HG02571 (cell line): Measurements from ENCODE around the gene DNAH6.

Experiments
- ATAC-seq: cut with Tn5 transposase; IDR thresholded peaks from one replicate; pipeline ENCODE4 v1.9.1; 2021; ENCODE audit warnings: mild to moderate bottlenecking, moderate library complexity; ENCODE audit not compliant: unreplicated experiment

DNAH6 gene

DNA sequence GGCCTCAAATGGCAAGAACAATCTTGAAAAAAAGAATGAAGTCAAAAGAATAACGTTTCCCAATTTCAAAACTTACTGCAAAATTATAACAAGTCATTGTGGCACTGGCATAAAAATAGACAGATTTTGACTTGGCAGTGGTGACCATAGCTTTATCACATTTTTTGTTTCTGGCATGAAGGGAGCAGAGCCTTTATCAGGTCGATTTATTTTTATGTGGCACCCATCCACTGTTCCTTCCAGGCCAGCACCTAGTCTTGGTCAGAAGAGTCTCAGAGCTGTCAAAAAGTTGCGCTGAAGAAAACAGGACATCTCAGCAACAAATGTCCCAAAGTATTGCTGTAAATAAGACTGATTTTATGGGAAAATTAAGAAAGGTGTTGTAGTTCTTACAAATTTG is 272.2 kb downstream of the DNAH6 start:
- no peak for ATAC-seq

DNA sequence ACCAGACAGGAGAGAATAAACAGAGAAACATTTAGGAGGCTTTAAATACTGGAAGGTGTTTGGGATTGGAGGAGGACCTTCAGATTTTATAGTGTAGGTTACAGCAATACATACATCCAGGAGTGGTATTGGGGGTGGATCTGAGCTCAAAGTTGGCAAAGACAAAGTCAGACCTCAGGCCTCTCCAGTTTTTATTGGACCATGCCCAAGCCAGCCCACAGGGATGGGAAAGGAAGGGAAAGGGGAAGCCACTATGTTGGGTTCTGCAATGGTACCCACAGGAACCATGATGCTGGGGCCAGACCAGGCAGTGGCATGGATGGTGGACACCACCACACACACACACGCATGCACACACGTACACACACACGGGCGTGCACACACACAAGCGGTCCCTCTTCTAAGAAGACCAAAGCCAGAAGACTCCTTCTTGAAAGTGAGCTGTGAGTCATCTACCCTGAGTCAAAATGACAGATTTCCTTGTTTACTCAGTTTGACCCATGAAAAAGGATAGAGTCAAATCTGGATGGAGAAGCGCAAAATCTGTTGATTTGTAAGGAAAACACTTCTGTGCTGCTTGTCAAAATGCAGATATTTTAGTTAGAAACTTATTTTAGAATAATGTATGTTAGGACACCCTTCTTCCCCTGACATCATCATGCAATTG is 276.7 kb downstream of the DNAH6 start:
- no peak for ATAC-seq

DNA sequence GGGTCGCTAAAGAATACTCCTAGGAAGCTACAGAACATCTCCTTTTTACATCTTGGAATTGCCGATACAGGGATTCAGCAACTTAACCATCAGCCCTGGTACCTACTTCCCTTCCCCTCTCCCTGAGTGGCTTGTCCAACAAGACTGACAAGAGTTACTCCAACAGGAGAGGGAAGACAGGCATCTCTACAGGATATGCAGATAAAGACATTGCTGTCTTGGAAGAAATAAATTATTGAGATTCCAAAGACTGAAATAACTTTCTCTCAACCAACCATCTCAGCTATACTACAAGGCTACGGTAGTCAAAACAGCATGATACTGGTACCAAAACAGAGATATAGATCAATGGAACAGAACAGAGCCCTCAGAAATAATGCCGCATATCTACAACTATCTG is 277.3 kb downstream of the DNAH6 start:
- ATAC-seq: no peak

DNA sequence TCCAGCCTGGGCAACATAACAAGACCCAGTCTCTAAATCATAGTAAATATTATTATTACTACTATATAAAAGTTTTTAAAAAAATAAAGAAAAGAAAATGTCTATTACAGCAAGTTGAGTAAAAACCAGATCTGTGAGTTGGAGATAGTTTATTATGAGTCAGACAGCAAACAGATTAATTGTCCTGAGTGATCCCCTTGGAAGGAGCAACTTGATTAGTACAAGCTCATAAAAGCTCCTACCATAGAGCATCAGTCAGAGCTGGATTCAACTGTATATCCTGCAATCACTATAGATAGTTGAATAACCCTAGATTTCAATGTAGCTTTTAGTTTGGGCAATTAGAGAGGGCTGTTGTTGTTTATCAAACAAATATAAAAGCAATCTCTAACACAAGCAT is 280.5 kb downstream of the DNAH6 start:
- no peak for ATAC-seq

DNA sequence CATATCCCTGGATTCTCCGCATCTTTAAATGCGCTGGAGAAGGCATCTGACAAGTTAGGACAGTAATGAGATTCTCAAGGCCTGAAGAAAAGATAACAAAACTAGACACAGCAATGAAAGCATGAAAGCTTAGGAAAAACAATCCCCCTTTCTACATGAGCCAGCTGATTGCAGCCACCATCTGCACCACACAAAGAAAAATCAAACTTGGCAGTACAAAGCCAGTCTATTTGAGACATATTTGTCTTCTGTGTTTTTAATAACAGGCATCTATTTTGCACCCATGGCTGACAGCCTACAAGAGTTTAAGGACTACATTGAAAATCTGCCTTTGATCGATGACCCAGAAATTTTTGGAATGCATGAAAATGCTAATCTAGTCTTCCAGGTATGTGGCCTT is 281.0 kb downstream of the DNAH6 start:
- ATAC-seq: no peak

DNA sequence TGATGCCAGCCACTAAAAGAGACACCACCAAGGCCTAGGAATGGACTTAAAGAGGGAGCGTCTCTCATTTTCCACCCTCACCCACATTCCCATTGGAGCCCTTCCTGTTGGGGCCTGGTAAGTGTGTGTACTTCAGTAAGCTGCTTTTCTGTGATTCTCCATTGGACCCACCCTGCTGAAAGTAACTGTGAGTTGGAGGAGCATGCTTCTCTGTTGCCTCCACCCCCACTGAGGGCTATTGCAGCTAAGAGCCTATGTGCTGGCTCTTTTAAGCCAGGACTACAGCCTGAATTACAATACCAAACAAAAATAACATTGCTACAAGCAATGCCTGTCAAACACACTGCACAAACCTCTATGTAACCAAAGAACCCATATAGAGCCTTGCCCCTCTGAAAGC is 283.5 kb downstream of the DNAH6 start:
- no peak for ATAC-seq

DNA sequence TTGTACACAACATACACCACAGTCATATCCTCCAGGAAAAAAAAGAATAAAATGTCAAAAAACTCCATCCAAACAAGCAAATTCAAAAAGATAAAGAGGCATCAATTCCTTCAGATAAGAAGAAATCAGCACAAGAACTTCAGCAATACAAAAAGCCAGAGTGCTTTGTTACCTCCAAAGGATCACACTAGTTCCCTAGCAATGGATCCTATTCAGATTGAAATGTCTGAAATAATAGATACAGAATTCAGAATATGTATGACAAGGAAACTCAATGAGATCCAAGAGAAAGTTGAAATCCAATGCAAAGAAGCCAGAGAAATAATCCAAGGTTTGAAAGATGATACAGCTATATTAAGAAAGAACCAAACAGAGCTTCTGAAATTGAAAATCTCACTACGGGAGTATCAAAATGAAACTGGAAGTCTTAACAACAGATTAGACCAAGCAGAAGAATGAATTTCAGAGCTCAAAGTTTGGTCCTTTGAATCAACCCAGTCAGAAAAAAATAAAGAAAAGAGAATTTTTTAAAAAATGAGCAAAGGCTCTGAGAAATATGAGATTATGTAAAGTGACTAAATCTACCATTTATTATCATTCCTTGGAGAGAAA is 284.0 kb downstream of the DNAH6 start:
- ATAC-seq: peak; percentile 81

DNA sequence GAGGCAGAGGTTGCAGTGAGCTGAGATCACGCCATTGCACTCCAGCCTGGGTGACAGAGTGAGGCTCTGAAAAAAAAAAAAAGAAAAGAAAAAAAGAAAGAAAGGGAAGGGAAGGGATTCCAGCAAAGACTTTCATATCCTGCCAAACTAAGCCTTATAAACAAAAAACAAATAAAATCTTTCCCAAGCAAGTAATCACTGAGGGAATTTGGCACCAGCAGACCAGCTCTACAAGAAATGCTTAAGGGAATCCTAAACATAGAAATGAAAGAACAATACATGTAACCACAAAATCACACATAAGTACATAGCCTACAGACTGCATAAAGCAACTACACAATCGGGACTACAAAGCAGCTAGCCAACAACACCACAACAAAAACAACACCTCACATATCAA is 285.5 kb downstream of the DNAH6 start:
- no peak for ATAC-seq

DNA sequence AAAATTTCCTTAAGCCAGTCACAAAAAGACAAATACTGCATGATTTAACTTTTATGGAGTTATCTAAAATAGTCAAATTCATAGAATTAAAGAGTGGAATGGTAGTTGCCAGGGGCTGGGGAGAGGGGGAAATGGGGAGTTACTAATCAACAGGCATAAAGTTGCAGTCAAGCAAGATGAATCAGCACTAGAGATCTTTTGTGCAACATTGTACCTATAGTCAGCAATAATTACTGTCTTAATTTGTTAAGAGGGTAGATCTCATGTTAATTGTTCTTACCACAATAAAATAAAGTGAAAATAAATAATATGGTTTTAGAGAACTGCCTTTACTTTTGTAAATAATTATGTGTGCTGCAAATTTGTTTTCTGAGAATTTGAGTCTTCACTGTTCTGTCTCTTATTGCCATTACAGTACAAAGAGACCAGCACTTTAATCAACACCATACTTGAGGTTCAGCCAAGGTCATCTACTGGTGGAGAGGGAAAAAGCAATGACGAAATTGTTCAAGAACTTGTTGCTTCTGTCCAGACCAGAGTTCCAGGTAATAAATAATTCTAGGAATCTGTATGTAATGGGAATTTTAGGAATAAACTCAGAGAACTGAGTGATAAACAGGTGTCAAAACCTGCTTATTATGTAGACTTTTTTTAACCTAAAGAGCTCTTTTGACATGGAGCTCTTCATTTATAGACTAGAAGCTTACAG is 289.1 kb downstream of the DNAH6 start:
- ATAC-seq: no peak

DNA sequence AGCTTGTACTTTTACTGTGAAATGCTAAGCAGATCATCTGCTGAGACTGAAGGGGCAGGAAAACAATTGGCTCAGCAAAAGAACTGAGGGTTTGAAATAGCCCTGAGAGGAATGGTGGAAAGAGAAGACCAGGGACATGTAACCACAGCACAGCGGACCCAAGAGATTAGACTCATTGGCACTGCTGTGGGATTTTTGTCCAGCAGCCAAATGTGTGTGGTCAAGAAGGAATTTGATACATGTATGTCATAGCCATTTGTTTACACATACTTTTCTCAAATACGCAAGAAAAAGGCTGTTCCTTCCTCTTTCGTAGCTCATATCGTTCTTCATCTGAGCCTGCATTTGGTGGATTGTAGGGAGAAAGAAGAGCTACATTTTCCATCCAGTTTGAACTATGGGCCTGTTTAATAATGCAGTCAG is 290.8 kb downstream of the DNAH6 start:
- no peak for ATAC-seq

DNA sequence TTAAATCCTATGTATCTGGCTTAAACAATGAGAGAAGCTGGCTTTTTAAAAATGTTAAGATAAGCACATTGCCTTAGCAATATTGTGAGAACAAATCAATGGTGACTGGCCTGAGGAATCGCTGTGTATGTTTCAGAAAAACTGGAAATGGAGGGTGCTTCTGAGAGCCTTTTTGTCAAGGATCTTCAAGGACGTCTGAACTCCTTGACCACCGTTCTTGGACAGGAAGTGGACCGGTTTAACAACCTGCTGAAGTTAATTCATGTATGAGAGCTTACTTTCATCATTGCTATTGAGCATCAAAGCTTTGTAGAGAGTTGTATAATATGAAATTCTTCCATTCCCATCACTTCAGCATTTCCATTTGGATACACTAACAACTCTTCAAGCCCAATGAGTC is 292.0 kb downstream of the DNAH6 start:
- no peak for ATAC-seq

DNA sequence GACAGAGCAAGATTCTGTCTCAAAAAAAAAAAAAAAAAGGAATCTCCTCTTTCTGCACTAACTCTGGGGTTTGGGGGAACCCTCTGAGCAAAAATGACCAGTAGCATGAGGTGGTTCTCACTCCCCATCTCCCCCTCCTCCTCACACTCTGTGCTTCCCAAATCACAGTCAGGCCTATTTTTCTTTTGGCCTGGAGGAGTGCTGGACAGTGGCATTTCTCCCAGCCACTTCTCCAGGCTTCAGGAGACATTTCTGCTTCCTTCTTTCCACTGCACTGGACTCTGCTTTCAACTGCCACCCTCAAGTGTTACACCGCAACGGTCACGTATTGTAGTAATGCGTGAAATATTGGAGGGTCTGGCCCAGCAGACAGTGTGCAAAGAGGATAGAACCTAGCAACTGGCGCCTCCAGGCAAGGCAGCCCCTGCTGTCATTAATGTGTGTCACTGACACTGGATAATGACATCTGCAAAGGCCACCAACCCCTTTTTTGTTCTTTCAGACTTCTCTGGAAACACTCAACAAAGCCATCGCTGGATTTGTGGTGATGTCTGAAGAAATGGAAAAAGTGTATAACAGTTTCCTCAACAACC is 295.6 kb downstream of the DNAH6 start:
- ATAC-seq: no peak

DNA sequence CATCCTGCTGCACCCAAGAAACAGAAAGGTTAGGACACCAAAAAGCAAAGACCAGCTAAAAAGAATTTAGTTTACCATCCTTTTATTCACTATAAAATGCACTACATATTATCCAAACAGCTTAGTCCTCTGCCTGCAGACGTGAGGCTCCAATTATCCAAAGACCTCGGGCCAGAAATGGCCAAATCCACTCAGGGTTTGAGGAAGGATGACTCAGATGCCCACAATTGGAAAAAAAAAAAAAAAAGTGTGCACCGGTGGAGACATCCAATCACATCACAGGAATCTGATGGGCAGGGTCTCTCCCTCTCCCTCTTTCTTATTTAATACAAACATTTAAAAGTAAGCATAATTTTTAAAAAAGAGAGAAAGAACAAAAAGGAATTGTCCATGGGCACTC is 298.8 kb downstream of the DNAH6 start:
- no peak for ATAC-seq

DNA sequence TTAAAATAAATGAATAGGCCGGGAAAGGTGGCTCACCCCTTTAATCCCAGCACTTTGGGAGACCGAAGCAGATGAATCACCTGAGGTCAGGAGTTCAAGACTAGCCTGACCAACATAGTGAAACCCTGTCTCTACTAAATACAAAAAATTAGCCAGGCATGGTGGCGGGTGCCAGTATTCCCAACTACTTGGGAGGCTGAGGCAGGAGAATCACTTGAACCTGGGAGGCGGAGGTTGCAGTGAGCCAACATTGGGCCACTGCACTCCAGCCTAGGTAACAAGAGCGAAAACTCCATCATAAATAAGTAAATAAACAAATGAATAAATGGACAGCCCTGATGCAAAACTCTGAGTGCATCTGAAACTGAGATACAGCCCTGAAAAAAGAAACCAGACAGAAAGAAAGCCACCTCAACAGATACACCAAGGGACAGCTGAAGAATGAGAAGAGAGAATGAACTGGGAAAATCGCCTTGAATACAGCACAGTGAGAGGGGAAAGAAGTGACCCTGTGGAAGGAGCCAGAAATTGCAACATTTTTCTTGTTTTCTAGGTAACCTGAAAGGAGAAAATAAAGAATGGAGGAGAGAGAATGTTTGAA is 300.2 kb downstream of the DNAH6 start:
- ATAC-seq: peak; percentile 81

DNA sequence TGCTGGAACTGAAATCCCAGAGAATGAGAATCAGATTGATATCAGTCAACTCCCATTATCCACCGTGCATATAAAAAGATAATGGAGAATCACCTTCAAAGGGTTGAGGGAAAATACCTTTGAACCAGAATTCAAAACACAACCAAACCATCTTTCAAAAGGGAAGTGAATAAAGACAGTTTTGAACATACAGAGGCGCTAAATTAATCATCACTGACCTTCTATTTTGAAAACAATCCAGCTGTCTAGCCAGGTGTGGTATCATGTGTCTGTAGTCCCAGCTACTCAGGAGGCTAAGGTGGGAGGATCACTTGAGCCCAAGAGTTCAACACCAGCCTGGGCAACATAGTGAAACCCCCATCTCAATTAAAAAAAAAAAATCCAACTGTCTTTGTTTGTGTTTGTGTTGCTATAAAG is 300.9 kb downstream of the DNAH6 start:
- peak; percentile 86 for ATAC-seq

DNA sequence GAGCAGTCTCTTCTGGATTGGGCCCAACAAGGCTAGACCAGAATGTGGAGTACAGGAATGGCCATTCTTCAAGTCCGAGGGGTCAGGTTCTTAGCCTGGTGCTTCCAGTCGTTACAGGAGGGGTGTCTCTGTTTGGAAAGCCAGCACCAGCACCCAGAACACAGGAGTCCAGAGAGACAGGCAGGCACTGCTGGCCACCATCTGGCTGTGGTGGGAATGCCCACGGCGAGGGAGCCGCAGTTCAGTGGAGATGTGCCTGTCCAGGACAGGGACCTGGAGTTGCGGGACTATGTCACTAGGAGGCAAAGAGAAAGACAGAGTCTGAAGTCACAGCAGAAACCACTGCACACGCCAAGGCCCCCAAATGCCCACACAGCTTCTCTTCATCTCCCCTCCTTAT is 305.5 kb downstream of the DNAH6 start:
- no peak for ATAC-seq

DNA sequence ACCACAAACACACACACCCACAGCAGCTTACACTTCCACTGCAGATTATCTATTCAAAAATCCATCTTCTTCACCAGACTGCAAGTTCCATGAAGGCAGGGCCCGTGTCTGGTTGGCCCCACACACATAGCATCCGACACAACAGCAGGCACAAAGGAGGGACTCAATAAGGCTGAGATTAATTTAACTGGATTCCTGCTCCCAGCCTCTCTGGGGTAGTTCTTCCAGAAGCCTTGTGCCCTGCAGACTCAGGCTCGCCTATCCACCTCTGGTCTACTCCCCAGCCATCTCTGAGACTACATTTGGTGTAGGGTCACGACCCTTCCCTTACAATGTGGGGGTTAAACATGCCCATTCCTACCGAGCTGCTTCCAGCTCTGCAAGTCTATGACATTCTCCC is 306.9 kb downstream of the DNAH6 start:
- no peak for ATAC-seq

DNA sequence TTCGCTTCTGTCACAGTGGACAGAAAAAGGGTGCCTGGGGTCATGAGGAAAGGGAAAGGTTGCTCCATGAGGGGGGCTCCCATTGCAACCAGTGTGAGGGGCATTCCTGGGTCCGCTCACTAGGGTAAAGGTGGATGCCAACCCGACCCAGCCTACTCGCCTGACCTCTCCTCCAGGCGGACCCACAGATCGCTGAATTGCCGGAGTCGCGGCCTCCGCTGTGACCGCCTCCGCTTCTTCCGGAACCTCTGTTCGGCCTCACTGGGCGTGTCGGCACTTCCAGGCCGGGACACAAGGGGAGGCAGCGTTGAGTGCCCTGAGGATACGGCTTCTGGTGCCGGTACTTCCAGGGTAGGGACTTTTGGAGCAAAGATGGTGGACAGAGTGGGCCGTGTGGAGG is 307.5 kb downstream of the DNAH6 start:
- no peak for ATAC-seq

DNA sequence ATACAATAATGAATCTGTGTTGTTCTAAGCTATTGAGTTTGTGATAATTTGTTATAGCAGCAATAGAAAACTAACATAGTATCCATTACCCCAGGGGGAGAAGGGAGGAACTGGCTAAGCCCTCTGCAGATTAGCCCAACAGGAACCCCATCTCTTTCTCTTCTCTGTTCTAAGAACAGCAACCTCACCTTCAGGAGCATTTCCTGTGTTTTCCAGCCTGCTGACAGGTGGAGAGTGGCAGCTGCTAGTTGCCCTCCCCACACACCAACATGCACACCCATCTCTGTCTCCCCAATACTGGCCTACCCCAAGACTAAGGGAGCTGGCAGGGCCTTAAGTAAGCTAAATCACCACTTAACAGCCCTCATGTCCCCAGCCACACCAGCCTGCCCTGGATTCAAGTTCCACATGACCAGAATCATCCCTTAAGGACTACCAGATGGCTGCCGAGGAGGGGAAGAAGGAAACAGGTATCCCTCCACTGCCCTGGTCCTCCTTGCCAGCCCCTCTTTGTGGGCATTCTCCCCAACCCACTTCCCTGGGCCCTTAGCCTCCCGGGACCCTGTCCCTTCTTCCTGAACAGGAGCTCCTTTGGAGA is 311.8 kb downstream of the DNAH6 start:
- ATAC-seq: no peak

DNA sequence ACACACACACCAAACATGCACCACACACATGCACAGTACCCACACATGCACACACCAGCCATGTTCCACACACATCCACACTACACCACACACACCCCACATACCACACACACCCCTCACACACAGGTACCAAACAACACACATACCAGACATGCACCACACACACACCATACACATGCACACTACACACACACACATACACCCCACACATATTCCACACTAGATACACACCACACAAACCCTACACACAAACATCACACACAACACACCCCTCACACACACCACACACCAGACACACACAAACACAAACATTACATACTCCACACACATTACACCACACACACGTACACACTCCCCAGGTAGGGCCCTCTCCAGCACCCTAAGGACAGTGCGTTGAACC is 313.4 kb downstream of the DNAH6 start:
- no peak for ATAC-seq

DNA sequence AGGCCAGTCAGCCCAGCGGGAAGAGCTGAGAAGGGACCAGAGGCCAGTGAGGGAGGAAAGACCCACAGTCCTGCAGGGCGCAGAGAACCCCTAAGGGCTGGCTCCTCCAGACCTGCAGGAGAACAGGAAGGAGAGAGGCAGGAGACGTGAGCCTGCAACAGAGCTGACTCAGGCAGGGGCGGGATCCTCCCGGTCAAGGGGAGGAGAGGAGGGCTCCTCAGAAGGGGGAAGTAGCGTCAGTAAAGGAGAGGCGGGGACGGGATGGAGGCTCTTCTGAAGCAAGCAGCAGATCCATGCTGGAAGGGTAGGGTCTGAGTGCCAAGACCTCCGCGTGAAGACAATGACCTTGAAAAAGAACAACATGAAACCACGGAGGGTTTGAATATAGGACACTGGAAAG is 313.8 kb downstream of the DNAH6 start:
- ATAC-seq: no peak
